Panc1 (cell line): Measurements from ENCODE around the gene ATXN1.

ENCODE experiments used
- CTCF ChIP-seq: fragments of 450-650 bp; IDR thresholded peaks from 2 replicates; pipeline ENCODE4 v1.5.1; 2017; ENCODE audit warnings: mild to moderate bottlenecking
- POLR2AphosphoS5 ChIP-seq: IDR thresholded peaks from 2 replicates; pipeline ENCODE4 v1.6.1; 2012; ENCODE audit warnings: mild to moderate bottlenecking, low read depth, low read length, moderate library complexity
- REST ChIP-seq, 2 experiments: IDR thresholded peaks; 2 replicates each; pipeline ENCODE4 v1.6.1; 2011 to 2012; ENCODE audit warnings: low read depth in 2 of 2, control low read depth in 1 of 2, low read length in 1 of 2, mild to moderate bottlenecking in 1 of 2, moderate library complexity in 1 of 2; ENCODE audit not compliant: insufficient read depth in 1 of 2

DNA sequence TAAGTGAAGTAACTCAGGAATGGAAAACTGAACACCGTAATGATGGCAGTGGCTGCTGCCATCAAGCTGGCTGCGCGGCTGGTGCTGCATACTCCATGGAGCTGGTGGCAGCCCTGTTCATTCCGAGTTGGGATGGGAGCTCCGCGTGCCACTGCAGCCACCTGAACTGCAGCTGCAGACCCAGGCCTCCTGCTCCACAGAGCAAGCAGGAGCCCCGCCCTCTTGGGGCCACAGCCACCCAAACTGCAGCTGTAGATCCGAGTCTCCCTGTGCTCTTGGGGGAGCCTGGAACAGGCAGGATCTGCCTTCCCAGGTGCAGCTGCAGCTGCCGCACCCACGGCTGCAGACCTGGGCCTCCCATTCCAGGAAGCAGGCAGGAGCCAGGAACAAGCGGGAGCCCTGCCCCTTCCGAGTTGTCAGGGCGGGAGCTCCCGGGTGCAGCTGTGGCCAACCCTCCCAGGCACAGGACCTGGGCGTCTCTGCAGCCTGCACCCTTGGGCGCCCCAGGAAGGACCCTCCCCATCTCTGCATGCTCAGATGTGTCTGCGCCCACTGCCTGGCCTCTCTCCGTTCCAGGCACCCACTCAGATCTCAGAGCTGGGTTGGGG lies 402.6 kb downstream of the ATXN1 start:
- TF ChIP-seq CTCF (no peak), POLR2AphosphoS5 (no peak), REST (IDR thresholded peaks at IDR 0.05; ENCODE audit: insufficient read depth in 1 of 2, low read depth in 2 of 2, low read length in 1 of 2) (no peak)
